ENCODE measurements around the gene RLN1. TPM values are rescaled to one million over a fixed set of nuclear protein-coding genes. Genes with fewer than 3 reads are reported as not detected.

The RLN1 gene
- total and polyA plus RNA-seq, 2 donors (not counting 1 experiment from before 2014, with no cell fraction given), result not detected

DNA sequence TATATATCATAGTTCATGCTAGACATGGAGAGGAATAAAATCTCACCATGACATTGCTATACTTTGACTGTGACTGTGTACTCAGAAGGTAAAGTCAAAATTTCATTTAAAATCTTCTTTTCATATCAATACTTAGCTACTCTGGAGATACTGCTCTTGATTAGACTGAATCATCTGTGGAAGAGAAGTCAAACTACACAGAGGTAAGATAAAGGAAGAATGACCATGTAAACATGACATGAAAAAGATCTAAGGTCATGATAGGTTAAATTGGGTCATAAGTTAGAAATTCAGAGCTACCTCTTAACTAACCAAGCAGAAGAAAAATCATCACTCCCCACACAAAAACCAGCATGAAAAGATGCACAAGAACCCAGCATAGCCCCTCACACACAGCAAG lies 44.8 kb upstream of the RLN1 start:
- DNase-seq (ENCODE audit: low read depth in 2 of 2), result no peak
- H3K9me3 ChIP-seq (ENCODE audit: control insufficient read depth, insufficient read depth, low read depth, low read length), result no peaks in the 10 kb centered on the region
- H4K20me1 ChIP-seq (ENCODE audit: control insufficient read depth, extremely low read depth, insufficient read depth, low read length), result no peaks in the 10 kb centered on the region
- no peak for TF ChIP-seq EZH2 (IDR thresholded peaks at IDR 0.05; ENCODE audit: low read length, missing control alignments)
- TF ChIP-seq, protein P1, sequence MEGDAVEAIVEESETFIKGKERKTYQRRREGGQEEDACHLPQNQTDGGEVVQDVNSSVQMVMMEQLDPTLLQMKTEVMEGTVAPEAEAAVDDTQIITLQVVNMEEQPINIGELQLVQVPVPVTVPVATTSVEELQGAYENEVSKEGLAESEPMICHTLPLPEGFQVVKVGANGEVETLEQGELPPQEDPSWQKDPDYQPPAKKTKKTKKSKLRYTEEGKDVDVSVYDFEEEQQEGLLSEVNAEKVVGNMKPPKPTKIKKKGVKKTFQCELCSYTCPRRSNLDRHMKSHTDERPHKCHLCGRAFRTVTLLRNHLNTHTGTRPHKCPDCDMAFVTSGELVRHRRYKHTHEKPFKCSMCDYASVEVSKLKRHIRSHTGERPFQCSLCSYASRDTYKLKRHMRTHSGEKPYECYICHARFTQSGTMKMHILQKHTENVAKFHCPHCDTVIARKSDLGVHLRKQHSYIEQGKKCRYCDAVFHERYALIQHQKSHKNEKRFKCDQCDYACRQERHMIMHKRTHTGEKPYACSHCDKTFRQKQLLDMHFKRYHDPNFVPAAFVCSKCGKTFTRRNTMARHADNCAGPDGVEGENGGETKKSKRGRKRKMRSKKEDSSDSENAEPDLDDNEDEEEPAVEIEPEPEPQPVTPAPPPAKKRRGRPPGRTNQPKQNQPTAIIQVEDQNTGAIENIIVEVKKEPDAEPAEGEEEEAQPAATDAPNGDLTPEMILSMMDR (conservative IDR thresholded peaks at IDR 0.05 in 1 of 2, IDR thresholded peaks at IDR 0.05 in 1 of 2; ENCODE audit: low read depth in 1 of 2, low read length in 2 of 2), result no peak
- no peaks in the 10 kb centered on the region for H3K79me2 ChIP-seq (ENCODE audit: control insufficient read depth, insufficient read depth, low read length)
- no peak overlapping the region for H3K4me3 ChIP-seq (replicated peaks in 1 of 4; ENCODE audit: control extremely low read depth in 1 of 4, insufficient read depth in 1 of 4, low read depth in 3 of 4, low read length in 4 of 4)
- no peak overlapping the region for H3K27ac ChIP-seq (ENCODE audit: insufficient read depth, low read length)
- H3K9ac ChIP-seq (ENCODE audit: insufficient read depth, low read length), result no peak overlapping the region
- H2AFZ ChIP-seq (ENCODE audit: low read length), result no peak overlapping the region
- H3K4me1 ChIP-seq (ENCODE audit: control insufficient read depth, extremely low read depth, insufficient read depth, low read length), result peaks cover 6% of the 10 kb centered on the region
- H3K4me2 ChIP-seq (ENCODE audit: extremely low read depth, insufficient read depth, low read length), result no peak overlapping the region
- H3K27me3 ChIP-seq (ENCODE audit: control insufficient read depth, insufficient read depth, low read length), result no peaks in the 10 kb centered on the region
- H3K36me3 ChIP-seq (ENCODE audit: control insufficient read depth, insufficient read depth, low read length), result no peaks in the 10 kb centered on the region

DNA sequence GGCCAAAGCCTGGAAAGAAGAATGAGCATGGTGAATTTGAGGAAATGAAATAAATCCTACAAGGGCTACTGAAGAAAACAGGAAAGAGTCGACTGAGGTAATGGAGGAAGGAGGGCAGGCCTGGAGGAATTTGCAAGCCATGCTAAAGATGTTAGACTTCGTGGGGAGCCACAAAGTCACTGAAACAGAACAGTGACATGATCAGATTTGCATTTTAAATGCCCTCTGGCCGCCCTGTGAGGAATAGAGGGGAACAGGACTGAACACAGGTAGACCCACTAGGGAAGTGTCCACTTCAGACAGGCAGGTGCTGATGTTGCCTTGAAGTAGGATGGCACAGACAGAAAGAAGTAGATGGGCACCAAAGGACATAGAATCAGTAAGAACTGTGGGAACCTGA lies 42.8 kb upstream of the RLN1 start:
- Histone ChIP-seq H3K4me3 (replicated peaks in 1 of 4; ENCODE audit: control extremely low read depth in 1 of 4, insufficient read depth in 1 of 4, low read depth in 3 of 4, low read length in 4 of 4) (no peak overlapping the region), H3K79me2 (ENCODE audit: control insufficient read depth, insufficient read depth, low read length) (no peaks in the 10 kb centered on the region), H3K36me3 (ENCODE audit: control insufficient read depth, insufficient read depth, low read length) (no peaks in the 10 kb centered on the region), H3K27me3 (ENCODE audit: control insufficient read depth, insufficient read depth, low read length) (no peaks in the 10 kb centered on the region), H3K27ac (ENCODE audit: insufficient read depth, low read length) (no peak overlapping the region), H3K4me1 (ENCODE audit: control insufficient read depth, extremely low read depth, insufficient read depth, low read length) (no peaks in the 10 kb centered on the region), H3K9me3 (ENCODE audit: control insufficient read depth, insufficient read depth, low read depth, low read length) (no peaks in the 10 kb centered on the region), H3K9ac (ENCODE audit: insufficient read depth, low read length) (no peak overlapping the region), H4K20me1 (ENCODE audit: control insufficient read depth, extremely low read depth, insufficient read depth, low read length) (no peaks in the 10 kb centered on the region), H2AFZ (ENCODE audit: low read length) (no peak overlapping the region), H3K4me2 (ENCODE audit: extremely low read depth, insufficient read depth, low read length) (no peak overlapping the region)
- no peak for DNase-seq (ENCODE audit: low read depth in 2 of 2)
- TF ChIP-seq, protein P1 (conservative IDR thresholded peaks at IDR 0.05 in 1 of 2, IDR thresholded peaks at IDR 0.05 in 1 of 2; ENCODE audit: low read depth in 1 of 2, low read length in 2 of 2), result no peak
- TF ChIP-seq EZH2 (IDR thresholded peaks at IDR 0.05; ENCODE audit: low read length, missing control alignments), result no peak

DNA sequence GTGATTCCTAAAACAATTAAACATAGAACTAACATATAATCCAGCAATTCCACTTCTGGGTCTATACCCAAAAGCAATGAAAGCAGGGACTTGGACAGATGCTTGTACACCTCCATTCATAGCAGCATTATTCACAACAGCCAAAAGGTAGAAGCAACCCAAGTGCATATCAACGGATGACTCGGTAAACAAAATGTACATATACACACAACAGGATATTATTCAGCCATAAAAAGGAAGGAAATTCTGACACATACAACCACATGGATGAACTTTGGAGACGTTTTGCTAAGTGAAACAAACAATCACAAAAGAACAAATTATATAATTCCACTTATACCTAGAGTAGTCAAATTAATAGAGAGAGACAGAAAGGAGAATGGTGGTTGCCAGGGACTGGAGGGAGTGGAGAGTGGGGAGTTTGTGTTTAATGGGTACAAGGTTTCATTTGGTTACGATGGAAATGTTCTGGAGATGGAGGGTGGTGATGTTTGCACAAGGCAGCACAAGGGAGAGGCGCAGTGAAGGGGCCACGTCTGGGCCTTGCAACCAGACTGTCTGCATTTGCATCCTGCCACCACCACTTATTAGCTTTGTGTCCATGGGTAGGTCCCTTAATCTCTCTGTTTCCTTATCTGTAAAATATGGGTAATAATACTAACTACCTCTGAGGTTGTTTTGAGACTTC lies 36.3 kb upstream of the RLN1 start:
- no peaks in the 10 kb centered on the region for H3K9me3 ChIP-seq (ENCODE audit: control insufficient read depth, insufficient read depth, low read depth, low read length)
- H3K9ac ChIP-seq (ENCODE audit: insufficient read depth, low read length), result no peak overlapping the region
- H3K4me2 ChIP-seq (ENCODE audit: extremely low read depth, insufficient read depth, low read length), result no peak overlapping the region
- DNase-seq (ENCODE audit: low read depth in 2 of 2), result no peak
- no peaks in the 10 kb centered on the region for H3K4me1 ChIP-seq (ENCODE audit: control insufficient read depth, extremely low read depth, insufficient read depth, low read length)
- no peak overlapping the region for H3K4me3 ChIP-seq (replicated peaks in 1 of 4; ENCODE audit: control extremely low read depth in 1 of 4, insufficient read depth in 1 of 4, low read depth in 3 of 4, low read length in 4 of 4)
- no peaks in the 10 kb centered on the region for H3K36me3 ChIP-seq (ENCODE audit: control insufficient read depth, insufficient read depth, low read length)
- no peak overlapping the region for H2AFZ ChIP-seq (ENCODE audit: low read length)
- no peaks in the 10 kb centered on the region for H3K79me2 ChIP-seq (ENCODE audit: control insufficient read depth, insufficient read depth, low read length)
- no peaks in the 10 kb centered on the region for H4K20me1 ChIP-seq (ENCODE audit: control insufficient read depth, extremely low read depth, insufficient read depth, low read length)
- no peak for TF ChIP-seq EZH2 (IDR thresholded peaks at IDR 0.05; ENCODE audit: low read length, missing control alignments)
- TF ChIP-seq, protein P1 (conservative IDR thresholded peaks at IDR 0.05 in 1 of 2, IDR thresholded peaks at IDR 0.05 in 1 of 2; ENCODE audit: low read depth in 1 of 2, low read length in 2 of 2), result no peak
- no peak overlapping the region for H3K27ac ChIP-seq (ENCODE audit: insufficient read depth, low read length)
- no peaks in the 10 kb centered on the region for H3K27me3 ChIP-seq (ENCODE audit: control insufficient read depth, insufficient read depth, low read length)
